Gastroesophageal sphincter (tissue), 3 donors: Measurements from ENCODE around the gene TGFB1I1.

Experiments used
- CTCF ChIP-seq, 4 experiments: fragments of 200-600 bp in 2 of 4; fragments of 450-650 bp in 2 of 4; sonication (generic) in 1 of 4; IDR thresholded peaks; one replicate each; pipeline ENCODE4 v1.5.1; 2017 to 2019; ENCODE audit warnings: antibody characterized with exemption in 4 of 4, mild to moderate bottlenecking in 2 of 4, moderate library complexity in 2 of 4
- POLR2A ChIP-seq, 2 donors: fragments of 450-650 bp; IDR thresholded peaks; one replicate each; pipeline ENCODE4 v1.6.1; 2017; ENCODE audit warnings: antibody characterized with exemption in 2 of 2, mild to moderate bottlenecking in 2 of 2, moderate library complexity in 1 of 2

GRCh38 chr16:31486045-31486444 lies 14.1 kb downstream of the TGFB1I1 start:
- TF ChIP-seq CTCF (IDR thresholded peaks at IDR 0.05) (no peak), POLR2A (IDR thresholded peaks at IDR 0.05) (no peak)
